Measurements from ENCODE around the gene ZNF446. TPM values are rescaled to one million over a fixed set of nuclear protein-coding genes. Genes with fewer than 3 reads are reported as not detected.
"Not testable (repeated sequence)": the region's sequence is repeated elsewhere in the genome, so short reads cannot be mapped to it uniquely, and the experiment has no call there.

Gene ZNF446
- total RNA-seq, 1 donor from 2014 or later = 9.5 TPM

GRCh38 chr19:58440556-58440955 lies 35.6 kb upstream of the ZNF446 start:
- peaks cover 2% of the 10 kb centered on the region for H3K27me3 Mint-ChIP-seq (ENCODE audit: low read depth)
- H3K9me3 Mint-ChIP-seq (ENCODE audit: low read depth) = peaks cover 28% of the 10 kb centered on the region
- peaks cover 24% of the 10 kb centered on the region for H3K36me3 Mint-ChIP-seq (ENCODE audit: low read depth)
- TF ChIP-seq CTCF (IDR thresholded peaks at IDR 0.05) = no peak
- H3K27ac Mint-ChIP-seq (ENCODE audit: unreplicated experiment) = peak overlapping the region; percentile 92
- H3K4me3 Mint-ChIP-seq (ENCODE audit: unreplicated experiment) = peak overlapping the region; percentile 80
- no peak for DNase-seq (ENCODE audit: low spot score)
- H3K4me1 Mint-ChIP-seq (ENCODE audit: low read depth) = peaks cover 15% of the 10 kb centered on the region

GRCh38 chr19:58442986-58443385 lies 33.2 kb upstream of the ZNF446 start:
- H3K27ac Mint-ChIP-seq (ENCODE audit: unreplicated experiment); H3K36me3 Mint-ChIP-seq (ENCODE audit: low read depth); DNase-seq (ENCODE audit: low spot score); H3K4me3 Mint-ChIP-seq (ENCODE audit: unreplicated experiment); H3K27me3 Mint-ChIP-seq (ENCODE audit: low read depth): not testable (repeated sequence)
- Mint-ChIP-seq H3K4me1 (ENCODE audit: low read depth) (peaks cover 15% of the 10 kb centered on the region), H3K9me3 (ENCODE audit: low read depth) (peaks cover 16% of the 10 kb centered on the region)

- not testable (repeated sequence) for H3K9me3 Mint-ChIP-seq (ENCODE audit: low read depth); H3K27me3 Mint-ChIP-seq (ENCODE audit: low read depth); H3K4me3 Mint-ChIP-seq (ENCODE audit: unreplicated experiment); DNase-seq (ENCODE audit: low spot score); H3K36me3 Mint-ChIP-seq (ENCODE audit: low read depth); H3K27ac Mint-ChIP-seq (ENCODE audit: unreplicated experiment)
- H3K4me1 Mint-ChIP-seq (ENCODE audit: low read depth) = peaks cover 17% of the 10 kb centered on the region
Measured at GRCh38 chr19:58448860-58449259, 27.3 kb upstream of the ZNF446 start.

GRCh38 chr19:58449980-58450379 lies 26.2 kb upstream of the ZNF446 start:
- not testable (repeated sequence) for H3K4me3 Mint-ChIP-seq (ENCODE audit: unreplicated experiment); DNase-seq (ENCODE audit: low spot score); H3K27me3 Mint-ChIP-seq (ENCODE audit: low read depth); H3K9me3 Mint-ChIP-seq (ENCODE audit: low read depth); H3K27ac Mint-ChIP-seq (ENCODE audit: unreplicated experiment); H3K36me3 Mint-ChIP-seq (ENCODE audit: low read depth)
- H3K4me1 Mint-ChIP-seq (ENCODE audit: low read depth) = peaks cover 17% of the 10 kb centered on the region

GRCh38 chr19:58450856-58451357 lies 25.2 kb upstream of the ZNF446 start:
- Mint-ChIP-seq H3K4me1 (ENCODE audit: low read depth) (peaks cover 17% of the 10 kb centered on the region), H3K9me3 (ENCODE audit: low read depth) (no peaks in the 10 kb centered on the region), H3K27me3 (ENCODE audit: low read depth) (peaks cover 6% of the 10 kb centered on the region), H3K36me3 (ENCODE audit: low read depth) (peaks cover 4% of the 10 kb centered on the region), H3K27ac (ENCODE audit: unreplicated experiment) (peak overlapping the region; percentile 45), H3K4me3 (ENCODE audit: unreplicated experiment) (peak overlapping the region; percentile 87)
- TF ChIP-seq CTCF (IDR thresholded peaks at IDR 0.05) = no peak
- no peak for DNase-seq (ENCODE audit: low spot score)

GRCh38 chr19:58451358-58452101 lies 24.6 kb upstream of the ZNF446 start, which contains the start of gene ZNF324B:
Gene ZNF324B (plus strand): TSS chr19:58451622. CDS start chr19:58453702, 2,080 bp downstream.
- Mint-ChIP-seq H3K27me3 (ENCODE audit: low read depth) (peaks cover 6% of the 10 kb centered on the region), H3K27ac (ENCODE audit: unreplicated experiment) (peak within 1 kb of the TSS; percentile 63)
- peak; percentile 32 for TF ChIP-seq CTCF (IDR thresholded peaks at IDR 0.05)

More at GRCh38 chr19:58451358-58452101, 24.6 kb upstream of the ZNF446 start, which contains the start of gene ZNF324B:
- H3K4me1 Mint-ChIP-seq (ENCODE audit: low read depth) = peaks cover 17% of the 10 kb centered on the region
- H3K36me3 Mint-ChIP-seq (ENCODE audit: low read depth) = peaks cover 5% of the 10 kb centered on the region
- DNase-seq (ENCODE audit: low spot score) = peak; percentile 98
- H3K4me3 Mint-ChIP-seq (ENCODE audit: unreplicated experiment) = peak within 1 kb of the TSS; percentile 87
- H3K9me3 Mint-ChIP-seq (ENCODE audit: low read depth) = no peaks in the 10 kb centered on the region

Data from chondrocyte (in vitro differentiated cells).